Uterus (tissue), 4 donors: ENCODE measurements around the gene PIEZO2. TPM values are rescaled to one million over a fixed set of nuclear protein-coding genes. Genes with fewer than 3 reads are reported as not detected.

Experiments
- DNase-seq, 2 donors: peaks; one replicate each; pipeline ENCODE4 v3.0.0-alpha.2; 2019 to 2020
- H3K27ac ChIP-seq, 2 donors: fragments of 200-600 bp; sonication (generic); 1 replicate in 1 of 2; 2 replicates in 1 of 2; pipeline ENCODE4 v1.5.1; 2016 to 2018
- H3K27me3 ChIP-seq, 2 donors: fragments of 200-600 bp; sonication (generic); one replicate each; pipeline ENCODE4 v1.5.1; 2018 to 2019; ENCODE audit warnings: control low read depth in 1 of 2
- H3K36me3 ChIP-seq, 2 donors: fragments of 200-600 bp; sonication (generic); one replicate each; pipeline ENCODE4 v1.5.1; 2019; ENCODE audit warnings: control low read depth in 1 of 2
- H3K4me1 ChIP-seq, 2 donors: fragments of 200-600 bp; sonication (generic); one replicate each; pipeline ENCODE4 v1.5.1; 2018 to 2019; ENCODE audit warnings: control low read depth in 1 of 2
- H3K4me3 ChIP-seq, 2 donors: fragments of 200-600 bp; sonication (generic); 1 replicate in 1 of 2; 2 replicates in 1 of 2; pipeline ENCODE4 v1.5.1; 2018 to 2019; ENCODE audit warnings: mild to moderate bottlenecking in 1 of 2
- H3K9me3 ChIP-seq, 2 donors: fragments of 200-600 bp; sonication (generic); one replicate each; pipeline ENCODE4 v1.5.1; 2019; ENCODE audit warnings: control low read depth in 1 of 2
- CTCF ChIP-seq, 4 experiments: fragments of 200-600 bp in 2 of 4; fragments of 450-650 bp in 2 of 4; sonication (generic) in 2 of 4; IDR thresholded peaks; one replicate each; pipeline ENCODE4 v1.5.1; 2016 to 2019; ENCODE audit warnings: antibody characterized with exemption in 4 of 4, mild to moderate bottlenecking in 2 of 4, moderate library complexity in 1 of 4
- POLR2A ChIP-seq, 2 donors: fragments of 450-650 bp; IDR thresholded peaks; one replicate each; pipeline ENCODE4 v1.6.1; 2016; ENCODE audit warnings: antibody characterized with exemption in 2 of 2, mild to moderate bottlenecking in 1 of 2, moderate library complexity in 1 of 2
- intact Hi-C: fragments of 100-400 bp; cut with DNase I; formaldehyde crosslinking; loops from one replicate; pipeline ENCODE4 v1.15.1; 2023; ENCODE audit warnings: low total_unique reads
- total RNA-seq, 4 donors: library from RNA; depleted of rRNA in 3 of 4; stranded (reverse); fragments of >200 nt in 3 of 4; gene quantifications; one replicate each; pipeline versions ENCODE4 v1.1.0 to v1.2.4, GENCODE V29; 2014 to 2023
- donor health status: DM: yes; HTN: yes; CAD: no.

Gene PIEZO2
- total RNA-seq, 4 donors from 2014 or later: 1.8 to 42.8 (median 5.6) TPM

- H3K36me3 ChIP-seq: no peaks in the 10 kb centered on the region
- no peak overlapping the region for H3K27ac ChIP-seq
- intact Hi-C loops: no loop called here
- no peak for TF ChIP-seq POLR2A (IDR thresholded peaks at IDR 0.05)
- TF ChIP-seq CTCF (IDR thresholded peaks at IDR 0.05): no peak
- DNase-seq: no peak
- H3K4me1 ChIP-seq: no peaks in the 10 kb centered on the region
- H3K27me3 ChIP-seq: no peaks in the 10 kb centered on the region
- H3K9me3 ChIP-seq: no peaks in the 10 kb centered on the region
- no peak overlapping the region for H3K4me3 ChIP-seq
Observed at GRCh38 chr18:10899481-10899880, 249.9 kb downstream of the PIEZO2 start.

GRCh38 chr18:10898417-10898974 lies 250.9 kb downstream of the PIEZO2 start:
- no peaks in the 10 kb centered on the region for H3K9me3 ChIP-seq
- TF ChIP-seq CTCF (IDR thresholded peaks at IDR 0.05) (no peak), POLR2A (IDR thresholded peaks at IDR 0.05) (no peak)
- no peak overlapping the region for H3K27ac ChIP-seq
- no peaks in the 10 kb centered on the region for H3K4me1 ChIP-seq
- no peak overlapping the region for H3K4me3 ChIP-seq
- H3K36me3 ChIP-seq: no peaks in the 10 kb centered on the region
- intact Hi-C loops: no loop called here
- DNase-seq: no peak
- H3K27me3 ChIP-seq: no peaks in the 10 kb centered on the region

GRCh38 chr18:10896851-10897250 lies 252.5 kb downstream of the PIEZO2 start:
- Histone ChIP-seq H3K9me3 (no peaks in the 10 kb centered on the region), H3K36me3 (no peaks in the 10 kb centered on the region), H3K4me3 (no peak overlapping the region), H3K27me3 (no peaks in the 10 kb centered on the region), H3K4me1 (no peaks in the 10 kb centered on the region), H3K27ac (no peak overlapping the region)
- intact Hi-C loops: no loop called here
- TF ChIP-seq CTCF (IDR thresholded peaks at IDR 0.05): no peak
- no peak for TF ChIP-seq POLR2A (IDR thresholded peaks at IDR 0.05)
- DNase-seq: no peak

- H3K36me3 ChIP-seq: no peaks in the 10 kb centered on the region
- TF ChIP-seq CTCF (IDR thresholded peaks at IDR 0.05) (no peak), POLR2A (IDR thresholded peaks at IDR 0.05) (no peak)
Observed at GRCh38 chr18:10895976-10896375, 253.4 kb downstream of the PIEZO2 start.

GRCh38 chr18:10894501-10894900 lies 254.9 kb downstream of the PIEZO2 start:
- H3K9me3 ChIP-seq: no peaks in the 10 kb centered on the region
- TF ChIP-seq POLR2A (IDR thresholded peaks at IDR 0.05): no peak
- no peak for TF ChIP-seq CTCF (IDR thresholded peaks at IDR 0.05)
- intact Hi-C loops: no loop called here

More at GRCh38 chr18:10895976-10896375, 253.4 kb downstream of the PIEZO2 start:
- Histone ChIP-seq H3K27ac (no peak overlapping the region), H3K4me1 (no peaks in the 10 kb centered on the region), H3K4me3 (no peak overlapping the region), H3K27me3 (no peaks in the 10 kb centered on the region), H3K9me3 (no peaks in the 10 kb centered on the region)
- DNase-seq: no peak
- intact Hi-C loops: no loop called here

More at GRCh38 chr18:10894501-10894900, 254.9 kb downstream of the PIEZO2 start:
- no peak overlapping the region for H3K4me3 ChIP-seq
- no peaks in the 10 kb centered on the region for H3K36me3 ChIP-seq
- DNase-seq: no peak
- no peaks in the 10 kb centered on the region for H3K27me3 ChIP-seq
- no peaks in the 10 kb centered on the region for H3K4me1 ChIP-seq
- no peak overlapping the region for H3K27ac ChIP-seq
